RWPE2 (cell line): ENCODE results near the gene CHPT1.
A peak's percentile ranks its signal among the peaks of the same experiment; 100 is the strongest.

Experiments used
- ATAC-seq: fragments of 200-7000 bp; cut with Tn5 transposase; 3 replicates; pipeline ENCODE4 v1.9.1; 2021; ENCODE audit warnings: low read depth
- DNase-seq: peaks from one replicate; pipeline ENCODE4 v3.0.0-alpha.2; 2020; ENCODE audit warnings: low spot score
- H3K27ac ChIP-seq: fragments of 450-650 bp; 2 replicates; pipeline ENCODE4 v1.5.1; 2017; ENCODE audit warnings: mild to moderate bottlenecking; ENCODE audit not compliant: poor library complexity, severe bottlenecking
- H3K27me3 ChIP-seq: fragments of 250-450 bp; sonication (Bioruptor Pico); 2 replicates; pipeline ENCODE4 v1.5.1; 2021; ENCODE audit warnings: mild to moderate bottlenecking, moderate library complexity; ENCODE audit not compliant: insufficient read depth, poor library complexity, severe bottlenecking
- H3K36me3 ChIP-seq: fragments of 250-450 bp; sonication (Bioruptor Pico); 2 replicates; pipeline ENCODE4 v1.5.1; 2020; ENCODE audit warnings: low read depth, mild to moderate bottlenecking, moderate library complexity
- H3K4me1 ChIP-seq: fragments of 250-450 bp; sonication (Bioruptor Pico); 2 replicates; pipeline ENCODE4 v1.5.1; 2021; ENCODE audit warnings: mild to moderate bottlenecking, moderate library complexity; ENCODE audit not compliant: insufficient read depth, poor library complexity, severe bottlenecking
- H3K4me3 ChIP-seq: fragments of 250-450 bp; sonication (Bioruptor Pico); 2 replicates; pipeline ENCODE4 v1.5.1; 2021; ENCODE audit warnings: mild to moderate bottlenecking, moderate library complexity; ENCODE audit not compliant: severe bottlenecking
- H3K9me3 ChIP-seq: fragments of 250-450 bp; sonication (Bioruptor Pico); 2 replicates; pipeline ENCODE4 v1.5.1; 2021; ENCODE audit warnings: mild to moderate bottlenecking, moderate library complexity; ENCODE audit not compliant: severe bottlenecking
- TF ChIP-seq, protein P1 (sequence below): fragments of 450-650 bp; IDR thresholded peaks from one replicate; pipeline ENCODE4 v1.5.1; 2017; ENCODE audit warnings: mild to moderate bottlenecking, moderate library complexity; ENCODE audit not compliant: poor library complexity, severe bottlenecking

The CHPT1 gene

DNA sequence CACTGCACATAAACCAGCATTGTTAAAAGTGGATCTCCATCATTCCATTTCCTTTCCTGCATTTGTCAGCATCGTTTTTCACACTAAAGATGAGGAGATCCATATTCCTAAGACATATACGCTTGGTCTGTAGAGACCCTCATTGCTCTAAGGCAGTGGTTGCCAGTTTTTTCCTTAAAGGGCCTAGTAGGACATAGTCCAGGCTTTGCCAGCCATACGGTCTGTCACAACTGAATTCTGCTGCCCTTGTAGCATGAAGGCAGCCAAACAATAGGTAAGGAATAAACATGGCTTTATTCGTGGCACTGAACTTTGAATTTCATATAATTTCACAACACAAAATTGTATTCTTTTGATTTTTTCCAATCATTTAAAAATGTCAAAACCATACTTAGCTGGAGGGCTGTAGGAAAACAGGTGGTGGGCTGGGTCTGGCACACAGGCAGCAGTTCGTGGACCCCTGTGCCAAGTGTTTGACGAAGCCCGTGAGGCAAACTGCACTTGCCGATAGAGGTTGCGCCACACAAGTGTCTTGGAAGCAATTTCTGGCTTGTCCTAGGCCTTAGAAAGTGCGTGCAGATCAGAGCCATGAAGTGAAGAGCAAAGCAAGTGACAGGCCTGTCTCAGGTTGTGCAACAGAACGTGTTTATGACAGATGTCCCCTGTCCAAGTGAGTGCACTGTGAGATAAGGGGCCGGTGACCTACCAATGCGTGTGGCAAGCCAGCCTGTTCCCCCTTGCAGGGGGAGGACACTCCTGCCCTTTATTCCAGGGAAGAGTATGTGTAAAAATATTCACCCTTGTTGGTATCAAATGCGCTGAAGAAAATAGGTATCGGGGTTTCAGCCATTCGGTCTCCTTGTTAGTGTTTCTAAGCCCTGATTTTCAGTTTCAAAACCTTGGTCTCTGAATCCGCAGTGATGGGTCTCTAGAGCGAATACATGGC, 916 bp upstream of the CHPT1 start:
- H3K9me3 ChIP-seq, result no peaks in the 10 kb centered on the region
- H3K27me3 ChIP-seq, result no peaks in the 10 kb centered on the region
- ATAC-seq (no peak), DNase-seq (no peak)
- TF ChIP-seq, protein P1, sequence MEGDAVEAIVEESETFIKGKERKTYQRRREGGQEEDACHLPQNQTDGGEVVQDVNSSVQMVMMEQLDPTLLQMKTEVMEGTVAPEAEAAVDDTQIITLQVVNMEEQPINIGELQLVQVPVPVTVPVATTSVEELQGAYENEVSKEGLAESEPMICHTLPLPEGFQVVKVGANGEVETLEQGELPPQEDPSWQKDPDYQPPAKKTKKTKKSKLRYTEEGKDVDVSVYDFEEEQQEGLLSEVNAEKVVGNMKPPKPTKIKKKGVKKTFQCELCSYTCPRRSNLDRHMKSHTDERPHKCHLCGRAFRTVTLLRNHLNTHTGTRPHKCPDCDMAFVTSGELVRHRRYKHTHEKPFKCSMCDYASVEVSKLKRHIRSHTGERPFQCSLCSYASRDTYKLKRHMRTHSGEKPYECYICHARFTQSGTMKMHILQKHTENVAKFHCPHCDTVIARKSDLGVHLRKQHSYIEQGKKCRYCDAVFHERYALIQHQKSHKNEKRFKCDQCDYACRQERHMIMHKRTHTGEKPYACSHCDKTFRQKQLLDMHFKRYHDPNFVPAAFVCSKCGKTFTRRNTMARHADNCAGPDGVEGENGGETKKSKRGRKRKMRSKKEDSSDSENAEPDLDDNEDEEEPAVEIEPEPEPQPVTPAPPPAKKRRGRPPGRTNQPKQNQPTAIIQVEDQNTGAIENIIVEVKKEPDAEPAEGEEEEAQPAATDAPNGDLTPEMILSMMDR, result no peak
- no peaks in the 10 kb centered on the region for H3K36me3 ChIP-seq
- H3K4me3 ChIP-seq, result peak overlapping the region; percentile 87
- peaks cover 10% of the 10 kb centered on the region for H3K4me1 ChIP-seq
- no peak overlapping the region for H3K27ac ChIP-seq

GRCh38 chr12:101697930-101698799, 725 bp downstream of the CHPT1 start:
- peak; percentile 47 for ATAC-seq
- H3K4me3 ChIP-seq, result peak overlapping the region; percentile 87
- H3K27ac ChIP-seq, result peak overlapping the region; percentile 27
- H3K27me3 ChIP-seq, result no peaks in the 10 kb centered on the region
- peaks cover 10% of the 10 kb centered on the region for H3K4me1 ChIP-seq
- no peaks in the 10 kb centered on the region for H3K9me3 ChIP-seq
- no peak for DNase-seq
- TF ChIP-seq, protein P1, result no peak
- no peaks in the 10 kb centered on the region for H3K36me3 ChIP-seq

DNA sequence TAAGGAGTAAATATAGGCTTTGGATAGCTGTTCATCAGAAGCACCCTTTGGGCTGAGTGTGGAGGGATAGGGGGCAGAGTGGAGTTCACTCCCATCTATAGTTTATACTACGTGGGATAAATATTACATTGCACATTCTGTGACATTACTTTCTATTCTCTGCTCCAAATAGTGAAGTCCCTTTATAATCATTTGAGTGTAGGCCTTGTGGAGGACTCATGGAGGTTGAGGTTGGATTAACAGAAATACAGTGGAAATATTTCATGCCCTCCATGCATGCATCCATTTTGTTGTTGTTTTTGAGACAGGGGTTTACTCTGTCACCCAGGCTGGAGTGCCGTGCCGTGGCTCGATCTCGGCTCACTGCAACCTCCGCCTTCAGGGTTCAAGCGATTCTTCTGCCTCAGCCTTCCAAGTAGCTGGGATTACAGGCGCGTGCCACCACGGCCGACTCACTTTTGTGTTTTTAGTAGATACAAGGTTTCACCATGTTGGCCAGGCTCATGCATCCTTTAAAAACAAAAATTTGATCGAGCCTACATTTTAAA, 1.4 kb downstream of the CHPT1 start:
- Histone ChIP-seq H3K27me3 (no peaks in the 10 kb centered on the region), H3K36me3 (no peaks in the 10 kb centered on the region), H3K4me1 (peaks cover 10% of the 10 kb centered on the region), H3K9me3 (peaks cover under 1% of the 10 kb centered on the region), H3K4me3 (peak overlapping the region; percentile 87), H3K27ac (no peak overlapping the region)
- DNase-seq (no peak), ATAC-seq (0 out of 3 replicates have a peak, but pooled peaks have one; percentile 26)
- TF ChIP-seq, protein P1, result peak; percentile 31

DNA sequence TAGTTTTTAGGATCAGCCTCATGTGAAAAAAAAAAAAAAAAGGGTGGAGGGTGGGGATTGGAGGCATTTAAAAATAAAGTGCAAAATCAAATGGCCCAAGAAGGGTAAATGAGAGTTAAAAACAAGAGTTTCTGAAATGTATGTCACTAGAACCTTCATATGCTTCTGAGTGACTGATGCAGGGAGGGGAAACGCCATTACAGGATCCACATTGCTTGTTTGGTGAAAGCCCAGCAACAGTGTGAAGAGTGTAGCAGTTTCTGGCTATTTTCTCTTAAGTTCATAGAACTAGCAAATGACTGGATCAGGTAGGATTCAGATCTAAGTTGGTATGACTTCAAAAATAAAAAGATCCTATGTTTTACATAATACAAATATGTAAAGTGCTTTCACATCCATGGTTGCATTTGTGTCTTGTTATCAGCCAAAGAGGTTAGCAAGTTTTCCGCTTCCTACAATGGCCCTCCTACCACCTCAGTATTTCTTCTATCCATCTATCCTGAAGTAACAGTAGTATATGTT, 2.9 kb downstream of the CHPT1 start:
- TF ChIP-seq, protein P1, result no peak
- H3K4me3 ChIP-seq, result no peak overlapping the region
- H3K9me3 ChIP-seq, result peaks cover 3% of the 10 kb centered on the region
- H3K36me3 ChIP-seq, result no peaks in the 10 kb centered on the region
- ATAC-seq (no peak), DNase-seq (no peak)
- peaks cover 10% of the 10 kb centered on the region for H3K4me1 ChIP-seq
- H3K27ac ChIP-seq, result no peak overlapping the region
- no peaks in the 10 kb centered on the region for H3K27me3 ChIP-seq
